ENCODE data around the gene AJM1. TPM values are rescaled to one million over a fixed set of nuclear protein-coding genes. Genes with fewer than 3 reads are reported as not detected.

Gene AJM1
- total RNA-seq, 1 donor from 2014 or later, result 0.96 TPM

DNA sequence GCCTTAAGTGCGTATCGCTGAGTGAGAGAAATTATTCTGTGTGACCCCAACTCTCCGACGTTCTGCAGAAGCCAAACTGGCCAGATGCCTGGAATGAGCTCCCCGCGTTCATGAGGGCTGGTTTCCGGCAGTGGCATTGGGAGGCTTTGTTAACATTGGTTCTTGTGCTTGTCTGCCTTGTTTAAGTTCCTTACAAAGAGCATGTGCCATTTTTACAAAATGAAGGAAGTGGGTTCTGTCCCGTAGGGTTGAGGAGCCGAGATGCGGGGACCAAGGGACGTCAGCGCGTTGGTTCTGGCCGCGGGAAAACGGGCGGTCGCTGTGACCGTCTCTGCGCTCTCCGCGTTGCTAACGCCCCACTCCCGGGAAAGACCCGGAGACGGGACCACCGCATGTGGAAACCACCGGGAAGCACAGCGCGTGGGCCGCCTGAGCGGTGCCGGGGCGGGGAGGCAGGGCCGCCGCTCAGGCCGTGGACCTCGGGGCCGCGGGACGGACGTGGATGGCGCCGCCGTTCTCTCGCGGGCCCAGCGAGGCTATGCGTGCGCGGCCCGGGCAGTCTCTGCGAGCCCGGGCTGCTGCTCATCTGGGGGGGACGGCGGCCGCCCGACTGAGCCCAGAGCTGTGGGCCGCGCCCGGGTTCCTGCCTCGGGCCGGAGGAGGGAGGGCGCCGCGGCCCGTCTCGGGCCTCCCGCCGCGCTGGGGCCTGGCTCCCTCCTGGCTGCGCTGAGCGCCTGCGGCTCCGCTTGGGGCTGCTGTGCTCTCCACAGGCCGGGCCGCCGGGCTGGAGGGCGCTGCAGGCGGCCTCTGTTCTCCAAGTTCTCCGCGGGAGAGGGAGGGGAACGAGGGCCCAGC, 21.1 kb upstream of the AJM1 start:
- TF ChIP-seq, protein P1, sequence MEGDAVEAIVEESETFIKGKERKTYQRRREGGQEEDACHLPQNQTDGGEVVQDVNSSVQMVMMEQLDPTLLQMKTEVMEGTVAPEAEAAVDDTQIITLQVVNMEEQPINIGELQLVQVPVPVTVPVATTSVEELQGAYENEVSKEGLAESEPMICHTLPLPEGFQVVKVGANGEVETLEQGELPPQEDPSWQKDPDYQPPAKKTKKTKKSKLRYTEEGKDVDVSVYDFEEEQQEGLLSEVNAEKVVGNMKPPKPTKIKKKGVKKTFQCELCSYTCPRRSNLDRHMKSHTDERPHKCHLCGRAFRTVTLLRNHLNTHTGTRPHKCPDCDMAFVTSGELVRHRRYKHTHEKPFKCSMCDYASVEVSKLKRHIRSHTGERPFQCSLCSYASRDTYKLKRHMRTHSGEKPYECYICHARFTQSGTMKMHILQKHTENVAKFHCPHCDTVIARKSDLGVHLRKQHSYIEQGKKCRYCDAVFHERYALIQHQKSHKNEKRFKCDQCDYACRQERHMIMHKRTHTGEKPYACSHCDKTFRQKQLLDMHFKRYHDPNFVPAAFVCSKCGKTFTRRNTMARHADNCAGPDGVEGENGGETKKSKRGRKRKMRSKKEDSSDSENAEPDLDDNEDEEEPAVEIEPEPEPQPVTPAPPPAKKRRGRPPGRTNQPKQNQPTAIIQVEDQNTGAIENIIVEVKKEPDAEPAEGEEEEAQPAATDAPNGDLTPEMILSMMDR (IDR thresholded peaks at IDR 0.05; ENCODE audit: insufficient read depth, low read length, poor library complexity, severe bottlenecking), result no peak
- no peak for DNase-seq (ENCODE audit: low read depth)
- Histone ChIP-seq H3K4me3 (ENCODE audit: low read depth, low read length) (peak overlapping the region; percentile 18), H3K27me3 (ENCODE audit: control insufficient read depth, insufficient read depth, low read length) (no peaks in the 10 kb centered on the region), H3K36me3 (ENCODE audit: control insufficient read depth, insufficient read depth, low read length) (no peaks in the 10 kb centered on the region)

DNA sequence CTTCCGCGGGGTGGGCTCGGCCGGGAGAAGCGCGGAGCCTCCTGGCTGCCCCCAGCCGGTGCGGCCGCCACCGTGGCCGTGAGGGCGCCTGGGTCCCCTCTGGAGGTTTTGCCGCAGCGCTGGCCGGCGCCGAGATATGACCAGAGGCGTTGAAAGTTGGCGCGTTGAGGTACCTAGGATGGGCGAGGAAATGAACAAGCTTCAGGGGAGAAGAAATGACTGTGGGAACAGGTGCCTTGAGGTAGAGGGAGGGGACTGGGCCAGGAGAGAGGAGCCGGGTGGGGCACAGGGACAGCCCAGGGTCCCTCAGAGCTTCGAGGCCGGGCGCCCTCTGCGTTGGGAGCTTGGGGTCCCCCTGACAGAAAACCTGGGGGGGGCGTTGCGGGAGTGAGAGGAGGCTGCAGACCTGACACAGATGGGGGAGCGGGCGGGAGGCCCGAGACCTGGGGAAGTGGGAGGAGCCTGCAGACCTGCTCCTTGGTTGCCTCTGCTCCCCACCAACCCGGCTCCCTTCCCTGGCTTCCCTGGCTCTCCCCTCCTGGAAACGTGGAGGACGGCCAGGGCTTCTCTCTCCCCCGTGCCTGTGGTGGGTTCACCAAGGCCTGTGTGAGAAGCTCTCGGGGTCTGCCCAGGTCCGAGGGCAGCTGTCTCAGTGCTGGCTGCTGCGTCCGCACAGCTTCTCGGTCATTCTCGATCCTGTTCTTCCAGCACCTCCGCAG, 20.3 kb upstream of the AJM1 start:
- H3K4me3 ChIP-seq (ENCODE audit: low read depth, low read length), result peak overlapping the region; percentile 18
- no peaks in the 10 kb centered on the region for H3K36me3 ChIP-seq (ENCODE audit: control insufficient read depth, insufficient read depth, low read length)
- no peak for DNase-seq (ENCODE audit: low read depth)

DNA sequence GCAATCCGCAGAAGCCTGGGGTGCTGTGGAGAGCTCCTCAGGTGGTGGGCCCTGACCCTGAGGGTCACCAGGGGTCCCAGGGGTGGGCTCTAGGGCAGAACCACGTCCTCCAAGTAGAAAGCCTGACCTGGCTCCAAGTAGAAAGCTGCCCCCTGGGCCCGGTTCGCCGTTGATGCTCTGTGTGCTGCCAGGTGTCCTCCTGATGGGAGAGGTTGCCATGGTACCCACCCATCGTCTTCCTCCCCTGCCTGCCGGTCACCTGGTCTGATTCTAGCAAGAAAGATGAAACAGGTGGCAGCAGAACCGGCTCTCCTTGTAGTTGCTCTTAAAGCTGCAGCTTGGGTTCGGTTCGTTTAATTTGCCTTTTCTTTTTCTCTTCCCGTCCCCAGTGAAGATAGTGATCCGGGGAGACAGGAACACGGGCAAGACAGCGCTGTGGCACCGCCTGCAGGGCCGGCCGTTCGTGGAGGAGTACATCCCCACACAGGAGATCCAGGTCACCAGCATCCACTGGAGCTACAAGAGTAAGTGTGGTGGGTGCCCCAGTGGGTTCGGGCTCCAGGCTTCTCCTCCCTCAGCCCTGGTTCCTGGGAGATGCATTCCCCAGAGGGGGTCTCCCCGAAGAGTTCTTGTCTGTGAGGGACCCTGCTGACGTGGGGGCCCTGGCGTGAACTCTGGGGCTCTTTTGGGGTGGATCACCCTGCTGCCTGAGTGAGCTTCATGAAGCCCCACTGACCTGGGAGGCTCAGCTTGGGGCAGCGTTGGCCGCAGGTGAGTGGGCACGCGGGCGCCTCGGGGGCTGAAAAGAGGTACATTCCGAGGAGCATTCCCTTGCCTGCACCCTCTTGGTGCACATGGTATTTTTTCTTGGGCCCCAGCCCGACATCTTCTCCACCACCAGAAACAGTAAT, 18.9 kb upstream of the AJM1 start:
- Histone ChIP-seq H3K4me3 (ENCODE audit: low read depth, low read length) (no peak overlapping the region), H3K27me3 (ENCODE audit: control insufficient read depth, insufficient read depth, low read length) (no peaks in the 10 kb centered on the region), H3K36me3 (ENCODE audit: control insufficient read depth, insufficient read depth, low read length) (no peaks in the 10 kb centered on the region)
- TF ChIP-seq, protein P1 (IDR thresholded peaks at IDR 0.05; ENCODE audit: insufficient read depth, low read length, poor library complexity, severe bottlenecking), result no peak
- no peak for DNase-seq (ENCODE audit: low read depth)

More for the DNA sequence above, 20.3 kb upstream of the AJM1 start:
- TF ChIP-seq, protein P1 (IDR thresholded peaks at IDR 0.05; ENCODE audit: insufficient read depth, low read length, poor library complexity, severe bottlenecking), result no peak
- no peaks in the 10 kb centered on the region for H3K27me3 ChIP-seq (ENCODE audit: control insufficient read depth, insufficient read depth, low read length)

DNA sequence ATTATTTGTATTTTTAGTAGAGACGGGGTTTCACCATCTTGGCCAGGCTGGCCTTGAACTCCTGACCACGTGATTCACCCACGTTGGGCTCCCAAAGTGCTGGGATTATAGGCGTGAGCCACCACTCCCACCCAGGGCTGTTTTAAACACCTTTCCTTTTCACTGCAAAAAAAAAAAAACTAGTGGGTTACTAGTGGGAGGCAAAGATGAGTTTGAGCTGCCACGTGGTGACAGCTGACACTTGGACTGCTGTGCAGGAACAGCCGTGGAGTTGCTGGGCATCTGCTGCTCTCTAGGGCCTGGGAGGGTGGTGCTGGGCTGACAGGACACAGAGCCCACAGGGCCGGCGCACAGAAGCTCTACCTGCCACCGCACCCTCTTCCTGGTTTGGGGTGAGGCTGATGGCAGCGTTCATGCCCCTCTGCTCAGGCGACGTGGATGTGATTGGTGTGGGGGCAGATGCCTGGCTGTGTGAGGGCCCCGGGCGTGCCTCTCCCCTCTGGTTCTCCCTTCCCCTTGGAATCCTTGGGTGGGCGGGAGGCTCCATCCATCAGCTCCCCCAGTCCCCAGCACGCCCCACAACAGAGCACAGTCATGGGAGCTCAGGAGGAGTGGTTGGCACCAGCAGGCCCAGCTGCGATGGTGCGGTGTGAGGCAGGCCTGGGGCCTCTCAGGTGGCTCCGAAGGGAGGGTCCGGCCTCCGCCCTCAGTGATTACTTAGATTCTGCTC, 17.6 kb upstream of the AJM1 start:
- no peak for DNase-seq (ENCODE audit: low read depth)
- TF ChIP-seq, protein P1 (IDR thresholded peaks at IDR 0.05; ENCODE audit: insufficient read depth, low read length, poor library complexity, severe bottlenecking), result no peak
- no peak overlapping the region for H3K4me3 ChIP-seq (ENCODE audit: low read depth, low read length)
- no peaks in the 10 kb centered on the region for H3K27me3 ChIP-seq (ENCODE audit: control insufficient read depth, insufficient read depth, low read length)
- no peaks in the 10 kb centered on the region for H3K36me3 ChIP-seq (ENCODE audit: control insufficient read depth, insufficient read depth, low read length)
